Hematopoietic multipotent progenitor cell (in vitro differentiated cells): Measurements from ENCODE around the gene SEMA5B. TPM values are rescaled to one million over a fixed set of nuclear protein-coding genes. Genes with fewer than 3 reads are reported as not detected.

Source experiments
- DNase-seq, 3 donors: peaks; one replicate each; pipeline ENCODE4 v3.0.0-alpha.2; 2011 to 2015; ENCODE audit warnings: low read depth in 2 of 3, low spot score in 2 of 3
- total RNA-seq: library from RNA; depleted of rRNA; stranded (reverse); fragments of >200 nt; gene quantifications from one replicate; pipeline ENCODE4 v1.2.3, GENCODE V29; 2012

Gene SEMA5B
- total RNA-seq, 1 donor: 0.27 TPM

GRCh38 chr3:122930063-122930997 lies 97.2 kb downstream of the SEMA5B start:
- no peak for DNase-seq

GRCh38 chr3:122929188-122930062 lies 98.1 kb downstream of the SEMA5B start:
- DNase-seq: no peak

- no peak for DNase-seq
Measured at GRCh38 chr3:122928396-122929187, 99.0 kb downstream of the SEMA5B start.

GRCh38 chr3:122927726-122928125 lies 99.8 kb downstream of the SEMA5B start:
- DNase-seq: no peak

- no peak for DNase-seq
Measured at GRCh38 chr3:122926811-122927210, 100.8 kb downstream of the SEMA5B start.

- DNase-seq: no peak
Measured at GRCh38 chr3:122926322-122926721, 101.2 kb downstream of the SEMA5B start.

GRCh38 chr3:122925756-122926155 lies 101.8 kb downstream of the SEMA5B start:
- no peak for DNase-seq

GRCh38 chr3:122924056-122924455 lies 103.5 kb downstream of the SEMA5B start:
- no peak for DNase-seq

GRCh38 chr3:122923611-122924010 lies 104.0 kb downstream of the SEMA5B start:
- no peak for DNase-seq

- DNase-seq: peak in 2 of 3 donors; percentile 59 to 64
Measured at GRCh38 chr3:122921791-122922651, 105.5 kb downstream of the SEMA5B start.

GRCh38 chr3:122920986-122921385 lies 106.6 kb downstream of the SEMA5B start:
- no peak for DNase-seq

- no peak for DNase-seq
Measured at GRCh38 chr3:122919291-122919610, 108.3 kb downstream of the SEMA5B start.

- peak in 1 of 3 donors; percentile 11 for DNase-seq
Measured at GRCh38 chr3:122918576-122919290, 108.8 kb downstream of the SEMA5B start.

GRCh38 chr3:122917412-122917811 lies 110.2 kb downstream of the SEMA5B start:
- no peak for DNase-seq

GRCh38 chr3:122916580-122916979 lies 111.0 kb downstream of the SEMA5B start:
- DNase-seq: no peak

GRCh38 chr3:122916084-122916483 lies 111.5 kb downstream of the SEMA5B start:
- DNase-seq: peak in 1 of 3 donors; percentile 23

GRCh38 chr3:122915300-122916055 lies 112.1 kb downstream of the SEMA5B start:
- DNase-seq: no peak

- DNase-seq: no peak
Measured at GRCh38 chr3:122913539-122914100, 113.9 kb downstream of the SEMA5B start.
